Stimulated activated CD4-positive, alpha-beta T cell treated with anti-CD3 and anti-CD28 coated beads, Interleukin-1b, Interleukin-23, amount 100 ng/mL, for 48 hours (primary cell): ENCODE results near the gene ADCK2.
"Not testable (repeated sequence)": the region's sequence is repeated elsewhere in the genome, so short reads cannot be mapped to it uniquely, and the experiment has no call there.

Experiments used
- DNase-seq: peaks from one replicate; pipeline ENCODE4 v3.0.0-alpha.2; 2020

ADCK2 gene

DNA sequence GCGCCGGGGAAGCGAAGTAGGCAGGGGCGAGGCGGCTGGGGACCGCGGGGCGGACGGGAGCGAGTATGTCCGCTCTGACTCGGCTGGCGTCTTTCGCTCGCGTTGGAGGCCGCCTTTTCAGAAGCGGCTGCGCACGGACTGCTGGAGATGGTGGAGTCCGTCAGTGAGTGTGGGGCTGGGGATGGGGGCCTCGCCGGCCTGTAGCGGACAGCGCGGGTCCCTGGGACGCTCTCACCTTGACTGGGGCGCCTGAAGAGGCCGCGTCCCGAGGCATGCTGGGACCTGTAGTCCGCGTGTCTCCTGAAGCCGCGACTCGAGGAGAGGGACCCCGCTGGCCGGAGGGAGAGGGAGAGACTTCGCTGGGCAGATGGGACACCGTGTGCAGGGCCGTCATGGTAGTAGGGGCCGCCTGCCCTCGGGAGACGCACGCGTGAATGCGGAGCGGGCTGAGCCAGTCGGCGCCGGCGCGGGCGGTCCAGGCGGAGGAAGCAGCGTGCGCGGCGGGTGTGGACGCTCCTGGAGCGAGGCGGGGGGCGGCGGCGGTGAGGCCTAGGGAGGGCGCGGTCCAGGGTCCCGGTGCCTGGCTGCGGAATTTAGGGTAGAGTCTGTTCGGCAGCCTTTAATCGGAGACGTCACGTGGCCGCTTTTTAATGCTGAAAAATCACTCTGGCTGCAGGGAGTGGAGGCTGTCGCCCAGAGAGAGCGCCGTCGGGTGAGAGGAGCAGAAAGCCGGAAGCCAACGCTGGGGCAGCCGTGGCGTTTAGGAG lies 24.1 kb downstream of the ADCK2 start, which contains the start of gene NDUFB2:
Gene NDUFB2, plus strand, starts transcription at position 29 of the 767 bp plus-strand sequence. Its CDS starts 37 bp downstream, at position 66.
- DNase-seq, result peak; percentile 73

DNA sequence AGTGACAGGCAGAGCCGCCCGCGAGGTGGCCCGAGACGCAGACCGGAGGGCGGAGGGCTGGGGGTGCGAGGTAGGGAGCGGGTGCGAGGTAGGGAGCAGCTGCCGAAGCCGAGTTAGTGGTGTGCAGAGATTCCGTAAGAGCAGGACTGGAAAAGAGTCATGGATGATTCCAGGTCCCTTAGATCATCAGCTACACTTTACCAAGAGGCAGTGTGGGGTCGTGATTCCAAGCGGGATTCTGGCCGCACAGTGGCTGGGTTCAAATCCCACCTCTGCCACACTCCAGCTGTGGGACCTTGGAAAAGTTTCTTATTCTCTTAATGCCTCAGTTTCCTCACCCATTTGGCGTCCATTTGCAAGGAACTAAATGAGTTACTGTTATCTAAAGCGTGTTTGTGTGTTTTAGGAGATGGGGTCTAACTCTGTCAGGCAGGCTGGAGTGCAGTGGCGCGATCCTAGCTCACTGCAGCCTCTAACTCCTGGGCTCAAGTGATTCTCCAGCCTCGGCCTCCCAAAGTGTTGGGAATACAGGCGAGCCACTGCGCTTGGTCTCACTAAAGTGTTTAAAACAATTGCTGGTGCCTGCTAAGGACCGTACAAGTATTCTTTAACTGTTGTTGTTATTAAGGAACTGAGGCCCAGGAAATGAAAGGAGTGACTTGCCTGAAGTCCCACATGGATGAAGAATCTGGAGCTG lies 24.9 kb downstream of the ADCK2 start:
- DNase-seq, result no peak

DNA sequence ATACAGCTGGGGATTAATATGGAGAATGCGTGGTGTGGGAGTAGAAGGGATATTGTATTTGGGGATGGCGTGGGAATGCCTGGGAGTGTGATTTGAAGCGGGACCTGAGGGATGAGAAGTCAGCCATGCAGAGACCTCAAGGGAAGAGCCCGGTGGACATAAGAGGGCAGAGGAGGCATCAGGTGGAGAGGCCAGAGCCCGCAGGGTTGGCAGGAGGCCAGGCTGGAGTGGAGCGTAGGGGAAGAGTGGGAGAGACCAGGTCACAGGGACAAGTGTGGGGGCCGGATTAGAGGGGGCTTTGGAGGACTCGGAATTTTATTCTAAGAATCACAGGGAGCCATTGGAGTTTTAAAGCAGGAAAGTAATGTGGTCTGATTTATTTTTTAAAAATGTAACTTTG lies 25.7 kb downstream of the ADCK2 start:
- DNase-seq, result no peak

GRCh38 chr7:140702774-140703173 lies 30.0 kb downstream of the ADCK2 start:
- DNase-seq, result no peak

DNA sequence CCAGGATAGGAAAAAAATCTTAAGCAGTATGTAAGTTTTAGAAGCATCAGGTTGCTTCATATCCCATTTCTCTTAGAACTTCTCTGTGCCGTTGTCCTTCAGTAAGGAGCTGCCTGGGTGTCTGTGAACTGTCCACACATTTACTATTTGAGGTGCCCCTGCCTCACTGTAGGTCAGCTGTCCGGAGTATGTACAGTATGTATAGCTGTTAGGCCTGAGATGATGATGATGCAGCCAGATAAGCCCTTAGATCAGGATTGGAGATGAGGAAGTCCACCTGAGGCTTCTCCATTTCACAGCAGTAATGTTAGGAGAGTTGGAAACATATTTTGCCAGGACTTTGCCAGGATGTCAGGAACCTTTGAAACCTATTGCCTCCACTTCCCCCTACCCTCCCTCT lies 31.5 kb downstream of the ADCK2 start:
- no peak for DNase-seq

DNA sequence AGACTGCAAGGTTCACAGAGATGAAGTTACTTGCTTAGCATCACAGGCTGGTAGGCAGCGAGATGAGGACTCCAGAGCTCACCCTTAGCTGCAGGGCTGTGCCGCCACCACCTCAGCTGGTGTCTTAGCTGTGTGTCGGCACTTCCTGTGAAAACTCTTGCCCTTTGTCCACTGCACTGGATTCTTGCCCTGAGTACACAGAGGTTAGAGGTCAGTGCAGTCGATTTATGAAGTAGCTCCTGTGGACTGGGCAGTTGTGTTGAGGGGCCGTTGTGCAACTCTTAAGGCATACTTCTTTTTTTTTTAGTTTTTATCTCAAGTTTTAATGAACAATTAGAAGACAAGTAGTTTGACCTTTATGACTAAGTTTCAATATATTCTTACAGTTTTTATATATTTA lies 34.4 kb downstream of the ADCK2 start:
- no peak for DNase-seq

DNA sequence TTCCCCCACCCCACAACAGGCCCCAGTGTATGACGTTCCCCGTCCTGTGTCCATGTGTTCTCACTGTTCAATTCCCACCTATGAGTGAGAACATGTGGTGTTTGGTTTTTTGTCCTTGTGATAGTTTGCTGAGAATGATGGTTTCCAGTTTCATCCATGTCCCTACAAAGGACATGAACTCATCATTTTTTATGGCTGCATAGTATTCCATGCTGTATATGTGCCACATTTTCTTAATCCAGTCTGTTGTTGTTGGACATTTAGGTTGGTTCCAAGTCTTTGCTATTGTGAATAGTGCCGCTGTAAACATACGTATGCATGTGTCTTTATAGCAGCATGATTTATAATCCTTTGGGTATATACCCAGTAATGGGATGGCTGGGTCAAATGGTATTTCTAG lies 36.0 kb downstream of the ADCK2 start:
- DNase-seq, result not testable (repeated sequence)

DNA sequence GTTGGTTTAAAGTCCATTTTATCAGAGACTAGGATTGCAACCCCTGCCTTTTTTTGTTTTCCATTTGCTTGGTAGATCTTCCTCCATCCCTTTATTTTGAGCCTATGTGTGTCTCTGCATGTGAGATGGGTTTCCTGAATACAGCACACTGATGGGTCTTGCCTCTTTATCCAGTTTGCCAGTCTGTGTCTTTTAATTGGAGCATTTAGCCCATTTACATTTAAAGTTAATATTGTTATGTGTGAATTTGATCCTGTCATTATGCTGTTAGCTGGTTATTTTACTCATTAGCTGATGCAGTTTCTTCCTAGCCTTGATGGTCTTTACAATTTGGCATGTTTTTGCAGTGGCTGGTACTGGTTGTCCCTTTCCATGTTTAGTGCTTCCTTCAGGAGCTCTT lies 39.6 kb downstream of the ADCK2 start:
- DNase-seq, result not testable (repeated sequence)

DNA sequence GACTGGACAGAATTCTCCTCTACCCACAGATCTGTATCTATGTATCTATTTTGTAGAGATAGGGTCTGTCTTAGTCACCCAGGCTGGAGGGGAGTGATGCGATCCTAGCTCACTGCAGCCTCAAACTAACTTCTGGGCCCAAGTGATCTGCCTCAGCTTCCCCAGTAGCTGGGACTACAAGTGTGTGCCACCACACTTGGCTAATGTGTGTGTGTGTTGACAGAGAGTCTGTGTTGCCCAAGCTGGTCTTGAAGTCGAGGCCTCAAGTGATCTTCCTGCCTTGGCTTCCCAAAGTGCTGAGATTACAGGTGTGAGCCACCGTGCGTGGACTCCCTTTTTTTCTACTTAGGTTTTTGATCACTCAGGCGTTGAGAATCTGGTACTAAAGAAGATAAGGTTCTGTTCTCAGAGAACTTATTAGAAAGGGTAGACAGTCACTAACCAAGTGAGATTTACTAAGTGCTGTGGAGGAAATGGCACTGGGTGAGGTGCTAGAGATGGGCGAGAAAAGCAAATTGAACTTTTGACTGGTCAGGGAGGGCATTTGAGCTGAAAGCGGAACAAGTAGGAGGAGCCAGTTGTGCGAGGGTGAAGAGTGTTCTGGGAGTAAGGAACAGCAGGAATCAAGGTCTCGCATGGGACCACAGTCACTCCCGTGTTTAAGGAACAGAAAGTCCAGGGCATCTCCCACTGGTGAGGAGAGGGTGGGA lies 41.7 kb downstream of the ADCK2 start:
- no peak for DNase-seq

DNA sequence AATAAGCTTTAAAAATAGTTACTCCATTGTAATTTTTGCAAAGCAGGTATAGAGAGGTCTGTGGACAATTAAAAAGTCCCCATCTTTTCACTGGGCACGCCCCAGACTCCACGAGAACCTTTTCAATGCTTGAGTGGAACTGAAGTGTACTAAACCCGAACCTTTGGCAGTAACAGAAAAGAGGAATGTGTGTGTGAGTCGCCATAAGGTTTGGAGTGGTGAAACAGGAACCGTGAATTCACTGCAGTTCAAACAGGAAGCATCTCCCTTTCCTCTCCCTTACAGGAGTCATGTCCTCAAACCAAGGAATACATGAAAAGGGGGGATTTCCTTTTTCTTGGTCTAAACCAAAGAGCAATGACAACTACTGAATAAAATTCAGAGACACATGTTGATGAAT lies 47.0 kb downstream of the ADCK2 start:
- DNase-seq, result no peak

DNA sequence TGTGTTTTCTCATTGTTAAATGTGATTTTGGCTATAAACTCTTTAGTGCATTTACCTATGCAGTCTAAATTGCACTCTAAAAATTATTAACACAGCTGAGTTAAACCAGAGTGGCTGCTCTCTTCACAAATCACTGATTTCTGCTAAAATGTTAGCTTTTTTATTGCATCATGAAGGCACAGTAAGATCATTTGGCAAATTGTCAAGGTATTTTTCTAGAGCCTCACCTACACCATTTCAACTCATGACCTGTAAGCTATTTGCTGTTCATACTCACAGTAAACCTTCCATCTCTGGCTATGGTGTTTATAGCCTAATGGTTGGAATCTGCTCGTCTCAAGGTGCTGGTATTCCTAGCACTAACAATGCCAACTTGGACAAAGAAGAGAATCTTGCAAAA lies 49.5 kb downstream of the ADCK2 start:
- no peak for DNase-seq

DNA sequence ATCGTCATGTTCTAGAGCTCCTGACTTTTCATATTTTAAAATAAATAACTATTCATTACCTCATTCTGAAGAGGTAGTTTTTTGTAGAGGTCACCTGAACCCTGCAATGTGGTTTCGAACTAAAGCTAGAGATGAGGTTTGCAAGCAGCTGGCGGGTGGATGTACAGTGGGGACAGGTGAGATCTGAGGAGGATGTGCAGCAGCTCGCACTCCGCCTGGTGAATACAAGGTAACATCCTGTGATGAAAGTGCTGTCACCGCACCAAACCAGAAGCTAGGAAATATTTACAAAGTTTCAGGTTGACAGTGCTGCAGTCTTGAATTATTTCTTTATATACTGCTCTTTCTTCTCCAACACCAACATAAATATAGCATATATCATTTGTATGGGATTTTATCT lies 50.3 kb downstream of the ADCK2 start:
- DNase-seq, result peak; percentile 48

DNA sequence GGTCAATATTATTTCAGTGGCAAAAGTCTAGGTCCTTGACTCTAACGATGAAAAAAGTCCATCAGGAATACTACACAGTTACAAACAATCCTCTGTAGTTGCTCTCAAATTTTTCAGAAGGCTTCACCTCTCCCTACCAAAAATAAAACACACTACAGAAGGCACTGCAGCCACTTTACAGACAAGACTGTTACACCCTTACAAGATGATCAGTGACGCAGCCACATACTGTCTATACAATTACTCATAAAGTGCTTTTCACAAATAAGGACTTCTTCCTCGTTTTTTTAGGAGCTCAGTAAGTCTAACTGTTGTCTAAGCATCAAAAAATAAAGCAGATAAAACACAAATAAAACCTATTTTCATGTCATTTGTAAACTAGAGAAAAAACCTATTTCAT lies 50.8 kb downstream of the ADCK2 start:
- DNase-seq, result no peak

GRCh38 chr7:140724706-140725105 lies 52.0 kb downstream of the ADCK2 start:
- DNase-seq, result no peak

- no peak for DNase-seq
Measured at GRCh38 chr7:140726281-140726680, 53.5 kb downstream of the ADCK2 start.

DNA sequence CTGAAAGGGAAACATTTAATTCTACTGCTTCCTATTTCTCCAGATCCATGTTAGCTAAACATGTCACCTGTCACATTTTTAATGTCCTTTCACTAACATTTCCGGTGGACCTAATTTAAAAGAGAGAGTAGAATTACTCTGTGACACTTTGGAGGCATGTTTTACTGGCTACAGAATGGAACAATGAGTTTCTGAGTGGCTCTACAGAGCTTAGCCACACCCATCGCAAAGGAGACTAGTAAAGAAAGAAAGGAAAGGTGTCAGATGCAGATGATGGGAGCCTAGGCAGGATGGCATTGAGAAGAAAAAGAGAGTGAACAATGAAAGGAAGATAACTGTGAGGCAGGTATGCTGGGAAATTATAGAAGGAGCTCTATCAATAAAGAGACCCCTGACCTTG lies 59.7 kb downstream of the ADCK2 start:
- no peak for DNase-seq

GRCh38 chr7:140734096-140734495 lies 61.4 kb downstream of the ADCK2 start:
- DNase-seq, result no peak

DNA sequence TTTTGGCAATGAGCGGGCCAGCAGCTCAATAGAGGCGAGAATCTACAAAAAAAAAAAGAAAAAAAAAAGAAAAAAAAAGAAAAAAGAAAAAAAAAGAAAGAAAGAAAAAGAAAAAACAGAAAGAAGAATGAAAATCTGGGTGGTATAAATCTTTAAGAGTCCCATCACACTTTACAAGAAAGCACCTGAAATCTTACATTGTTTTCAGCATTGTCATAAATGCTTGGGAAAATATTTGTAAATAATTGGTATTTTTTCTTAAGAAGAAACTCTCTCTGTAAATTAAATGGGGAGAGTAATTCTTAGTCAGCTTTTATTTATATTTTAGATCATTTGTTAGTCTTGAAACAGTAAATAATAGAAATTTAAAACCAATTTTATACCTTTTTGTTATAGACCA lies 62.0 kb downstream of the ADCK2 start:
- no peak for DNase-seq

DNA sequence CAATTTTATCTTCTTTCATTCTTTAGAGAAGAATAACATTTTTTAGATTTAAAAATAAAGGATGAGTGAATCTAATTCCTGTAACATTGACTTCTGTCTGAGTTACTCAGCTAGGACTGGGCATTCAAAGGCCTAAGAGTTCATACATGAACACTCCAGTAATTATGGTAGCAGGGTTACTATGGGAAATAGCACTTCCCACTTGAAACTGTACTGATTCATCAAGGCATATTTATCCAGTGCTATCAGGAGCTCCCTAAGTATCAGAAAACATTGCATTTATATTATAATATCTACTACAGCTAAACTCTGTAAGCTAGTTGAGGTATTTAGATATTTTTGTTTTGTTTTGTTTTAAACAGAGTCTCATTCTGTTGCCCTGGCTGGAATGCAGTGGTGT lies 65.5 kb downstream of the ADCK2 start:
- no peak for DNase-seq

GRCh38 chr7:140743255-140743654 lies 70.5 kb downstream of the ADCK2 start:
- not testable (repeated sequence) for DNase-seq

GRCh38 chr7:140744005-140744404 lies 71.3 kb downstream of the ADCK2 start:
- DNase-seq, result no peak
